Measurements from ENCODE around the gene YOD1. TPM values are rescaled to one million over a fixed set of nuclear protein-coding genes. Genes with fewer than 3 reads are reported as not detected.
A peak's percentile ranks its signal among the peaks of the same experiment; 100 is the strongest.

Gene YOD1
- total RNA-seq, 1 experiment from 2014 or later: 3.9 TPM

DNA sequence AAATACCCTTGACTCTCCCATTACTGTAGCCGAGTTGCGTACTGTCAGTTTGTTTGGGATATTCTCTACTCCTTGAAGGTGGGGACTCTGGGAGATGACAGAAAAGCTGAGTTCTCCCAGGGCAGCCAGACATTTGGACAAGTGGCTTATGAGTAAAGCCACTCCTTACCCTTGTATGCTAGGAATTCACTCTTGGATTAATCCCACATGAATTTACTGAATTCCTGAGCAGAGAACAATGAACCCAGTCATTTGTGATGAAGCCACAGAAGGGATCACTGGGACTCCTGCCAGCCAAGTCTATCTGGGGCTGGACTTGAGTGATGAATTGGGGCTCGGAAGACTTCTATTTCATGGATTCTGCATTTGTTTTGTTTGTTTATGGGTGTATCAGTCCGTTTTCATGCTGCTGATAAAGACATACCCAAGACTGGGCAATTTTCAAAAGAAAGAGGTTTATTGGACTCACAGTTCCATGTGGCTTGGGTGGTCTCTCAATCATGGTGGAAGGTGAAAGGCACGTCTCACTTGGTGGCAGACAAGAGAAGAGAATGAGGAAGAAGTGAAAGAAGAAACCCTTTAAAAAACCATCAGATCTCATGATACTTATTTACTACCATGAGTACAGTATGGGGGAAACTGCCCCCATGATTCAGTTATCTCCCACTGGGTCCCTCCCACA is 43.5 kb downstream of the YOD1 start:
- peak; percentile 87 for DNase-seq (ENCODE audit: low spot score)

GRCh38 chr1:207006914-207007313 is 44.1 kb downstream of the YOD1 start:
- no peak for DNase-seq (ENCODE audit: low spot score)

DNA sequence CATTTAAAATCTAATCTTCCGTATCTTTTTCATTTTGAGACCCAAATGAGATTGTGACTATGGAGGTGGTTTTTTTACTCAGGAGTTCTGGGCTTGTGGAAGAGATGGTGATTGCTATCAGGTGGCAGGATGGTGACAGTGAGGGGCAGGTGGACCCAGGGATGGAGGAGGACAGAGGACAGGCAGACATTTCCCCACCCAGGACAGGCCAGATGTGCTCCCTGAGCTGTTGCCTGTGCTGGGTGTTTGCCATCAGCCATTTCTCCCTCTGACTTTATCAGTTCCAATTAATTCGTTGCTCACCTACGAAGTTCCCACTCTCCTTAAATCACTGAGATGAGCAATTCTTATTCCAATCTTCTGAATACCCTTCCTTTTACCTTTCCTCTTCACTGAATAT is 44.9 kb downstream of the YOD1 start:
- no peak for DNase-seq (ENCODE audit: low spot score)

DNA sequence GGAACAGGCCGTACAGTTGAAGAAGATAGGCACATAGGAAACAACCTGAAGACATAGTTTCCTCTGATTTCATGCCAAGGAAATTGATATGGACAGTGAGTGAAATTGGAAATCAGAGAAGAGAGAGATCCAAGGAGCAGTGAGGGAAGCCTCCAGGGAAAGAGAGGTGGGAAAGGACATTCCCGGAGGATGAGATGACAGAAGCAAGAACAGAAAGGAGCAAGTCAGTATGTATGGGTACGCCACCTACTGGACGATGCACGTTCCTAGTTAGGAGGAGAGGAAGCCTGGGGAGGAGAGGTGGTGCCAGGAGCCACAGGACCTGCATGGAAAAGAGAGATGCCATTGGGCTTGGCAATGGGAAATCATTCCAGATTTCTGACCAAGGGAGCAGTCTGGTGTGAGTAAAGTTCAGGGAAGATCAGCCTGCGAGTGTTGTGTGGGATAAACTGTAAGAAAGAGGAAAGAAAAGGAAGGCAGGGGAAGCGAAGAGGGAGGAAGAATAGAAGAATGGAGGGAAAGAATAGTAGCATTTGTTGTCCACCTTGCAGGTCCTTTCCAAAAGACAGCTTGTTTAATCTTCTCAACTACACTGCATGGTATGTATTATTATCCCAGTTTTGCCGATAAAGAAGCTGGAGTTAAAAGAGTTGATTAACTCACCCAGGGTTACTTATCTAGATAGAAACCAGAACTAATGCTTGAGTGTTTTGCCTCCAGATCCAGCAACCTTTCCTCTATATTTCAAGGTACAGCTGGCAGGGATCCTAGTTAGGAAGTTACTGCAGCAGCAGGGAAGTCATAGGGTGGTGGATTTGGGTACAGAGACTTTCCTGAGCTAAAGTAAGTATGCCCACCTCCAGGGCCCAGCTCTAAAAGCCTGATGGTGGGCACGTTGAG is 45.8 kb downstream of the YOD1 start:
- peak; percentile 85 for DNase-seq (ENCODE audit: low spot score)

- DNase-seq (ENCODE audit: low spot score): no peak
These were observed 47.8 kb downstream of the YOD1 start for GRCh38 chr1:207003210-207003609.

DNA sequence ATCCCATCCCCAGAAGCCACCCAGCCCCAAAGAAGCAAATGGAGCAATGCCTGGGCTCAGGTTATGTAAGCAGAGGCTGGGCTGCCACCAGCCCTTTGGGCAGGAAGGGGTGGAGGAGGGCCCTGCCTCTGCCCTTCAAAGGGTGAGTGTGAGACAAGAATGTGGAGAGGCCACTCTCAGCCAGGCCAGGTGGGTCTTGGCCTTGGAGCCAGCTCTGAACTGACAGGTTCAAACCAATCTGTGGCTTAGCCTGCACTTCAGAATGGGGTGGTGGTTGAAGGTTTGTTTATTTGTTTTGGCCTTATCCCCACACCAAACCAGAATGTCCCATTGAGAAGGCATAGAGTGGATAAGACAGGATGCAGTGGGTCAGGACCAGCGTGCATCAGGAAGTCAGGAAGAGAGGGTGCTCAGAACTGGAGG is 48.3 kb downstream of the YOD1 start:
- peak; percentile 63 for DNase-seq (ENCODE audit: low spot score)

GRCh38 chr1:207001492-207002245 is 49.3 kb downstream of the YOD1 start:
- DNase-seq (ENCODE audit: low spot score): no peak

- DNase-seq (ENCODE audit: low spot score): no peak
These were observed 50.2 kb downstream of the YOD1 start for GRCh38 chr1:207000651-207001291.

GRCh38 chr1:206998816-206999215 is 52.2 kb downstream of the YOD1 start:
- no peak for DNase-seq (ENCODE audit: low spot score)

Other genes starting within 250 kb of the YOD1 start
- gene IL20, start 185.6 kb downstream of the YOD1 start, total RNA-seq (2014; rRNA removed; shearing (Covaris generic)): not detected in 2 replicates
- gene IL24, start 153.8 kb downstream of the YOD1 start, total RNA-seq (2014; rRNA removed; shearing (Covaris generic)): 1.1 TPM in 1 of 2 replicates, not detected in the other
- 0.12 and 1.3 TPM in 2 replicates for gene FCMR, start 129.3 kb downstream of the YOD1 start, total RNA-seq (2014; rRNA removed; shearing (Covaris generic))
- 0.02 TPM in 1 of 2 replicates, not detected in the other for gene PIGR, start 104.7 kb downstream of the YOD1 start, total RNA-seq (2014; rRNA removed; shearing (Covaris generic))
- gene FCAMR, start 80.7 kb downstream of the YOD1 start, total RNA-seq (2014; rRNA removed; shearing (Covaris generic)): not detected in 2 replicates
- not detected in 2 replicates for gene C1orf116, start 18.5 kb downstream of the YOD1 start, total RNA-seq (2014; rRNA removed; shearing (Covaris generic))
- 5.6 and 6.0 TPM in 2 replicates for gene PFKFB2, start 2.1 kb upstream of the YOD1 start, total RNA-seq (2014; rRNA removed; shearing (Covaris generic))
- not detected in 2 replicates for gene C4BPB, start 37.7 kb upstream of the YOD1 start, total RNA-seq (2014; rRNA removed; shearing (Covaris generic))
- gene C4BPA, start 53.0 kb upstream of the YOD1 start, total RNA-seq (2014; rRNA removed; shearing (Covaris generic)): 0.15 TPM in 1 of 2 replicates, not detected in the other